ENCODE results near the gene MCM3. TPM values are rescaled to one million over a fixed set of nuclear protein-coding genes. Genes with fewer than 3 reads are reported as not detected.

The MCM3 gene
- polyA plus RNA-seq, 3 donors, result 10.7 to 15.3 (median 12.1) TPM

GRCh38 chr6:52215787-52216186, 68.8 kb downstream of the MCM3 start:
- Histone ChIP-seq H3K9ac (ENCODE audit: insufficient read depth, low read length, poor library complexity, severe bottlenecking) (no peak overlapping the region), H3K36me3 (replicated peaks in 1 of 2; ENCODE audit: control insufficient read depth in 1 of 2, insufficient read depth in 2 of 2, low read length in 2 of 2) (no peaks in the 10 kb centered on the region), H3K4me1 (ENCODE audit: control insufficient read depth in 1 of 2, insufficient read depth in 2 of 2, low read length in 2 of 2) (no peaks in the 10 kb centered on the region), H4K20me1 (ENCODE audit: insufficient read depth, low read length) (no peaks in the 10 kb centered on the region), H3K4me2 (replicated peaks; ENCODE audit: extremely low read depth, low read length, poor library complexity, severe bottlenecking) (no peak overlapping the region), H3K27me3 (ENCODE audit: control insufficient read depth in 2 of 2, insufficient read depth in 2 of 2, low read length in 2 of 2) (no peaks in the 10 kb centered on the region), H3K9me3 (replicated peaks in 1 of 2; ENCODE audit: control insufficient read depth in 1 of 2, insufficient read depth in 1 of 2, low read length in 2 of 2) (no peaks in the 10 kb centered on the region), H2AFZ (ENCODE audit: insufficient read depth, low read depth, low read length, poor library complexity, severe bottlenecking) (no peak overlapping the region), H3K27ac (ENCODE audit: low read depth in 1 of 2, low read length in 2 of 2) (no peak overlapping the region), H3K4me3 (replicated peaks in 1 of 3; ENCODE audit: low read depth in 2 of 3, low read length in 3 of 3) (no peak overlapping the region), H3K79me2 (ENCODE audit: insufficient read depth, low read length) (no peaks in the 10 kb centered on the region)
- TF ChIP-seq CTCF (IDR thresholded peaks at IDR 0.05), result no peak
- H3K27me3 Mint-ChIP-seq (ENCODE audit: low read depth in 3 of 3), result no peaks in the 10 kb centered on the region
- no peak overlapping the region for H3K27ac Mint-ChIP-seq
- no peaks in the 10 kb centered on the region for H3K4me1 Mint-ChIP-seq
- intact Hi-C loops (cut with micrococcal nuclease), result no loop called here
- H3K4me3 Mint-ChIP-seq, result no peak overlapping the region
- no peaks in the 10 kb centered on the region for H3K36me3 Mint-ChIP-seq
- DNase-seq, result no peak
- no peaks in the 10 kb centered on the region for H3K9me3 Mint-ChIP-seq

Other genes with a start within 250 kb of the MCM3 start
- gene PKHD1, start 197.1 kb downstream of the MCM3 start, polyA plus RNA-seq, result not detected
- gene IL17A, start 98.4 kb downstream of the MCM3 start, polyA plus RNA-seq, result not detected
- gene IL17F, start 40.2 kb downstream of the MCM3 start, polyA plus RNA-seq, result not detected
- 10 to 100 TPM in 1 of 3 donors, 1 to 10 TPM in 2; 2.4 to 17.4 (median 6.8) TPM for gene PAQR8, start 77.4 kb upstream of the MCM3 start, polyA plus RNA-seq
- 10 to 100 TPM in 1 of 3 donors, 1 to 10 TPM in 1, under 1 TPM in 1; 0.30 to 13.5 (median 2.3) TPM for gene EFHC1, start 135.6 kb upstream of the MCM3 start, polyA plus RNA-seq